AG04450 (cell line): Measurements from ENCODE around the gene ATF2. TPM values are rescaled to one million over a fixed set of nuclear protein-coding genes. Genes with fewer than 3 reads are reported as not detected.

Experiments
- CTCF ChIA-PET: fragments of 300-600, 350-600 bp; formaldehyde crosslinking; extraction: SDS; loops from one replicate; lab custom pipeline; 2022; ENCODE audit warnings: antibody characterized with exemption, inconsistent platforms; lab: Charles Lee
- POLR2A ChIA-PET: fragments of 350-600 bp; formaldehyde crosslinking; extraction: SDS; loops from one replicate; lab custom pipeline; 2021; ENCODE audit warnings: antibody characterized with exemption, inconsistent platforms; lab: Yijun Ruan, JAX
- DNase-seq: peaks from one replicate; pipeline ENCODE4 v3.0.0-alpha.2; 2011; ENCODE audit warnings: low read depth, low spot score
- H3K27ac ChIP-seq: one replicate; pipeline ENCODE4 v1.5.1; 2012; ENCODE audit warnings: low read depth, low read length, control low read depth
- H3K27me3 ChIP-seq: one replicate; pipeline ENCODE4 v1.6.0; 2012; ENCODE audit warnings: low read length; ENCODE audit not compliant: control insufficient read depth, insufficient read depth
- H3K4me3 ChIP-seq: 2 replicates; pipeline ENCODE4 v1.5.1; 2011; ENCODE audit warnings: mild to moderate bottlenecking, low read depth, low read length, control low read depth
- H3K9me3 ChIP-seq: 2 replicates; pipeline ENCODE4 v1.5.1; 2012; ENCODE audit warnings: low read length; ENCODE audit not compliant: control insufficient read depth, insufficient read depth
- CTCF ChIP-seq: IDR thresholded peaks from 2 replicates; pipeline ENCODE4 v1.5.1; 2011; ENCODE audit warnings: low read depth, low read length, control low read depth, inconsistent platforms
- polyA plus RNA-seq: library from polyadenylated mRNA; depleted of rRNA; stranded (reverse); fragments of >200 nt; gene quantifications from 2 replicates; pipeline ENCODE4 v1.2.3, GENCODE V29; 2011; rRNA removed
- small RNA-seq: library from RNA; depleted of rRNA; stranded (forward); fragments of <200 nt; gene quantifications from one replicate; pipeline ENCODE3, GENCODE V24; 2012; ENCODE audit warnings: low read depth; ENCODE audit not compliant: insufficient read length

ATF2 gene
- polyA plus RNA-seq, 1 experiment, result 70.1 TPM

GRCh38 chr2:175025233-175025632 lies 142.8 kb downstream of the ATF2 start:
- no peak overlapping the region for H3K27ac ChIP-seq
- DNase-seq, result no peak
- POLR2A ChIA-PET, result no interaction called here
- no peak overlapping the region for H3K4me3 ChIP-seq
- TF ChIP-seq CTCF, result no peak
- H3K9me3 ChIP-seq, result no peaks in the 10 kb centered on the region
- no peaks in the 10 kb centered on the region for H3K27me3 ChIP-seq
- CTCF ChIA-PET, result no interaction called here

- Histone ChIP-seq H3K4me3 (no peak overlapping the region), H3K9me3 (no peaks in the 10 kb centered on the region), H3K27me3 (no peaks in the 10 kb centered on the region), H3K27ac (no peak overlapping the region)
- ChIA-PET CTCF (interaction anchor here (1.0 kb wide), 1 partner anchor 8 kb away, joined by 4 read pairs; no protein-coding TSS in a partner anchor), POLR2A (no interaction called here)
- no peak for DNase-seq
- TF ChIP-seq CTCF, result no peak
These were observed 145.1 kb downstream of the ATF2 start for GRCh38 chr2:175022923-175023322.

Small RNA genes within 50 kb of the gene (small RNA-seq; reads per million reads assigned to genes)
- gene MIR933, result not detected
- not detected for gene RF02271
- gene RNU6-1290P, result not detected
- not detected for gene RNU6-763P

Other genes with a start within 250 kb of the ATF2 start
- 207 and 258 TPM in 2 replicates for gene CHN1, start 162.8 kb downstream of the ATF2 start, polyA plus RNA-seq
- 396 and 519 TPM in 2 replicates for gene ATP5MC3, start 13.5 kb upstream of the ATF2 start, polyA plus RNA-seq